AG04450 (cell line): ENCODE measurements around the gene ARL15. TPM values are rescaled to one million over a fixed set of nuclear protein-coding genes. Genes with fewer than 3 reads are reported as not detected.

ENCODE experiments used
- CTCF ChIA-PET: fragments of 300-600, 350-600 bp; formaldehyde crosslinking; extraction: SDS; loops from one replicate; lab custom pipeline; 2022; ENCODE audit warnings: antibody characterized with exemption, inconsistent platforms; lab: Charles Lee
- POLR2A ChIA-PET: fragments of 350-600 bp; formaldehyde crosslinking; extraction: SDS; loops from one replicate; lab custom pipeline; 2021; ENCODE audit warnings: antibody characterized with exemption, inconsistent platforms; lab: Yijun Ruan, JAX
- DNase-seq: peaks from one replicate; pipeline ENCODE4 v3.0.0-alpha.2; 2011; ENCODE audit warnings: low read depth, low spot score
- H3K27ac ChIP-seq: one replicate; pipeline ENCODE4 v1.5.1; 2012; ENCODE audit warnings: low read depth, low read length, control low read depth
- H3K27me3 ChIP-seq: one replicate; pipeline ENCODE4 v1.6.0; 2012; ENCODE audit warnings: low read length; ENCODE audit not compliant: control insufficient read depth, insufficient read depth
- H3K4me3 ChIP-seq: 2 replicates; pipeline ENCODE4 v1.5.1; 2011; ENCODE audit warnings: mild to moderate bottlenecking, low read depth, low read length, control low read depth
- H3K9me3 ChIP-seq: 2 replicates; pipeline ENCODE4 v1.5.1; 2012; ENCODE audit warnings: low read length; ENCODE audit not compliant: control insufficient read depth, insufficient read depth
- polyA plus RNA-seq: library from polyadenylated mRNA; depleted of rRNA; stranded (reverse); fragments of >200 nt; gene quantifications from 2 replicates; pipeline ENCODE4 v1.2.3, GENCODE V29; 2011
- TF ChIP-seq, protein P1 (sequence below): IDR thresholded peaks from 2 replicates; pipeline ENCODE4 v1.5.1; 2011; ENCODE audit warnings: low read depth, low read length, control low read depth, inconsistent platforms

The ARL15 gene
- polyA plus RNA-seq, 1 experiment = 16.0 TPM

DNA sequence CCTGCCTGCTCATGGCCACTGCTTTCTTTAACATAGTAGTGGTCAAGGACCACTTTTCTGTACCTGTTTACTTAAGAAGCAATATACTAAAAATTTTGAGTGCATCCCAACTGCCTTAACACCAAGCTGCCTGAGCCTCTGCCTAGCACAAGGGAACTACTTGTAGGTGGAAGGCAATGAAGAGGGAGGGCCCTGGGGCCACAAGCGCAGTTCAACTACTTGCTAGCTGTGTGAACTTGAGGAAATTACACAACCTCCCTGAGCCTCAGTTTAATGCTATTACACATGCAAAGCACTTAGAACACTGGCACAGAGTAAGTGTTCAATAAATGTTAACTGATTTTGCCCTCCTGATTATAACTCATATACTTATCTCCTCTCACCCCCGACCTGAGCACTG, 6.3 kb downstream of the ARL15 start:
- ChIA-PET CTCF (no interaction called here), POLR2A (no interaction called here)
- no peaks in the 10 kb centered on the region for H3K27me3 ChIP-seq
- no peaks in the 10 kb centered on the region for H3K9me3 ChIP-seq
- no peak overlapping the region for H3K4me3 ChIP-seq
- TF ChIP-seq, protein P1, sequence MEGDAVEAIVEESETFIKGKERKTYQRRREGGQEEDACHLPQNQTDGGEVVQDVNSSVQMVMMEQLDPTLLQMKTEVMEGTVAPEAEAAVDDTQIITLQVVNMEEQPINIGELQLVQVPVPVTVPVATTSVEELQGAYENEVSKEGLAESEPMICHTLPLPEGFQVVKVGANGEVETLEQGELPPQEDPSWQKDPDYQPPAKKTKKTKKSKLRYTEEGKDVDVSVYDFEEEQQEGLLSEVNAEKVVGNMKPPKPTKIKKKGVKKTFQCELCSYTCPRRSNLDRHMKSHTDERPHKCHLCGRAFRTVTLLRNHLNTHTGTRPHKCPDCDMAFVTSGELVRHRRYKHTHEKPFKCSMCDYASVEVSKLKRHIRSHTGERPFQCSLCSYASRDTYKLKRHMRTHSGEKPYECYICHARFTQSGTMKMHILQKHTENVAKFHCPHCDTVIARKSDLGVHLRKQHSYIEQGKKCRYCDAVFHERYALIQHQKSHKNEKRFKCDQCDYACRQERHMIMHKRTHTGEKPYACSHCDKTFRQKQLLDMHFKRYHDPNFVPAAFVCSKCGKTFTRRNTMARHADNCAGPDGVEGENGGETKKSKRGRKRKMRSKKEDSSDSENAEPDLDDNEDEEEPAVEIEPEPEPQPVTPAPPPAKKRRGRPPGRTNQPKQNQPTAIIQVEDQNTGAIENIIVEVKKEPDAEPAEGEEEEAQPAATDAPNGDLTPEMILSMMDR = no peak
- H3K27ac ChIP-seq = no peak overlapping the region
- DNase-seq = no peak

DNA sequence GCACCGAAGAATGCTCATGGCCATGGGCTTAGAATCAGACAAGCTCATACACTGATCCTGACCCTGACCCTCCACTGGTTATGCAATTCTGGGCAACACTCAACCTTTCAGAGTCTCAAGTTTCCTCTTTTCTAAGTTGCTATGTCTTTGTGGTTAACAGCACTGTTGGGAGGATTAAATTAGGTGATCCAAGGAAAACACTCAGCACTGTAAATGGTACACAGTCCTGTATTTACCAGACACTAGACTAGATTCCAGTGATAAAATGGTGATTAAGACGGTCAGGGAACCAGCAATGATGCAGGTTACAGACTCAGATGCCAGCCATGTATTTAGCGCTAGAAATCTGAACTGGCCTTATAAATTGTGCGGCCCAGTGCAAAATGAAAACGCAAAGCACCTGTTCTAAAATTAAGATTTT, 8.1 kb downstream of the ARL15 start:
- H3K27me3 ChIP-seq = no peaks in the 10 kb centered on the region
- CTCF ChIA-PET = interaction anchor here (1.8 kb wide), 1 partner anchor 58 kb away, joined by 8 read pairs; no protein-coding TSS in a partner anchor

DNA sequence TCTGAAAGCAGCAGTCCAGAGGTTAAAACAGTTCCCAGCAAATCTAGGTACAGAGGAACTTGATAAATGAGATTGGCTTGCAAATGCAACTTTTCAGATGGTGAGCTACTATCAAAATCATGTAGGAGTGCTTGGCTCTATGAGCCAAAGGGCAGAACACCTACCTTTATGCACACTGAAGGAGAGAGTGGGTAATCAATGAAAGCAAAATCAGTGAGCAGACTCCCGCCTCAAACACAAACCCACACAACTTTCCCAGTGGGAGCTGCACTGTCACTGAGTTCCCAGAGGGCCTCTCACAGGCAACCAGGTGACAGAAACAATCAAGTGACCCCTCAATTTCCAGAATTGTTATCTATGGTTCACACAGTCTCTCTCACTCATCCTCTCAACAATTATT, 8.5 kb downstream of the ARL15 start:
- Histone ChIP-seq H3K27ac (no peak overlapping the region), H3K9me3 (no peaks in the 10 kb centered on the region), H3K27me3 (no peaks in the 10 kb centered on the region), H3K4me3 (no peak overlapping the region)
- no peak for DNase-seq
- CTCF ChIA-PET = interaction anchor here (1.8 kb wide), 1 partner anchor 58 kb away, joined by 8 read pairs; no protein-coding TSS in a partner anchor
- TF ChIP-seq, protein P1 = no peak
- POLR2A ChIA-PET = interaction anchor here (2.2 kb wide), 1 partner anchor 9 kb away, joined by 16 read pairs; the partner anchor contains the start of gene ARL15

More for the DNA sequence above, 8.1 kb downstream of the ARL15 start:
- DNase-seq = no peak
- TF ChIP-seq, protein P1 = no peak
- no peaks in the 10 kb centered on the region for H3K9me3 ChIP-seq
- POLR2A ChIA-PET = interaction anchor here (2.2 kb wide), 1 partner anchor 8 kb away, joined by 16 read pairs; the partner anchor contains the start of gene ARL15
- H3K27ac ChIP-seq = no peak overlapping the region
- no peak overlapping the region for H3K4me3 ChIP-seq

DNA sequence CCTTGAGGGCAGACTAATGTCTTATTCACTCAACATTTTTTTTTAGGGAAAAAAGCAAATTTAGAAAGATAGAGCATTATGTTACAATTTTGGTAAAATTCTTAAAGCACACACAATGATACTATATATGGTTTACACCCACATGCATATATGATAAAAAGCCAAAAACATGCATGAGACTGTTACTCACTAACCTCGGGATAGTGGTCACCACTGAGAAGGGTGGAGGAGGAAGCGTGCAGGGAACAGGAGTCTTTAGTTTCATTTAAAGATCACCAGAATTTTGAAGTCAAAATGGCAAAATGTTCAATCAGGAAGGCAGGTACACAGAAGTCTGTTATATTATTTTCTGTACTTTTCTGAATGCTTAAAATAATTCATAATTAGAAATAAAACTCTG, 9.2 kb downstream of the ARL15 start:
- H3K9me3 ChIP-seq = no peaks in the 10 kb centered on the region
- H3K27ac ChIP-seq = no peak overlapping the region
- no peaks in the 10 kb centered on the region for H3K27me3 ChIP-seq
- CTCF ChIA-PET = interaction anchor here (1.8 kb wide), 1 partner anchor 57 kb away, joined by 8 read pairs; no protein-coding TSS in a partner anchor
- TF ChIP-seq, protein P1 = no peak
- POLR2A ChIA-PET = interaction anchor here (2.2 kb wide), 1 partner anchor 9 kb away, joined by 16 read pairs; the partner anchor contains the start of gene ARL15
- H3K4me3 ChIP-seq = no peak overlapping the region
- DNase-seq = no peak

DNA sequence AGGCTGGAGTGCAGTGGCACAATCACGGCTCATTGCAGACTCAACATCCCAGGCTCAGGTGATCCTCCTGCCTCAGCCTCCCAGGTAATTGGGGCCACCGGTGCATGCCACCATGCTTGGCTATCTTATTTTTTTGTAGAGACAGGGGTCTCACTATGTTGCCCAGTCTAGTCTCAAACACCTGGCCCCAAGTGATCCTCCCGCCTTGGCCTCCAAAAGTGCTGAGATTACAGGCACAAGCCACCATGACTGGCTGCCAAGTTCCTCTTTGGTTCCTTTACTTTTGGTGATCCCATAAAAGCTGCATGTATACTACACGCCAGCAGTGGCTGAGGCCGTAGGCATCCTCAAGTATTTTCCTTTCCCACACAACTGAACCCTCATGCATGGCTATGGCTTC, 11.4 kb downstream of the ARL15 start:
- TF ChIP-seq, protein P1 = no peak
- POLR2A ChIA-PET = interaction anchor here (0.6 to 1.4 kb wide), 2 partner anchors 11 to 59 kb away, joined by 3 to 12 read pairs; partner anchors contain the start of gene ARL15
- H3K4me3 ChIP-seq = no peak overlapping the region
- DNase-seq = no peak
- no peaks in the 10 kb centered on the region for H3K9me3 ChIP-seq
- H3K27ac ChIP-seq = no peak overlapping the region
- no peaks in the 10 kb centered on the region for H3K27me3 ChIP-seq
- CTCF ChIA-PET = interaction anchor here (0.6 to 0.8 kb wide), 3 partner anchors 32 to 55 kb away, joined by 3 to 8 read pairs (median 4); no protein-coding TSS in a partner anchor
